Motor neuron (in vitro differentiated cells): Measurements from ENCODE around the gene GMPR2. TPM values are rescaled to one million over a fixed set of nuclear protein-coding genes. Genes with fewer than 3 reads are reported as not detected.
"Not testable (repeated sequence)": the region's sequence is repeated elsewhere in the genome, so short reads cannot be mapped to it uniquely, and the experiment has no call there.

ENCODE experiments used
- ATAC-seq, 8 experiments: fragments of 200-7000 bp; cut with Tn5 transposase; replicated peaks in 6 of 8; 2 replicates each; pipeline ENCODE4 v1.8.0; 2021; ENCODE audit warnings: mild to moderate bottlenecking in 8 of 8, moderate library complexity in 8 of 8
- H3K27ac ChIP-seq, 2 donors: fragments of 250-450 bp; sonication (Bioruptor Pico); 2 replicates each; pipeline ENCODE4 v1.9.0; 2021; ENCODE audit warnings: antibody characterized with exemption in 2 of 2, mild to moderate bottlenecking in 2 of 2, moderate library complexity in 1 of 2
- H3K4me1 ChIP-seq, 2 donors: fragments of 250-450 bp; sonication (Bioruptor Pico); replicated peaks in 1 of 2; 2 replicates each; pipeline ENCODE4 v1.6.1; 2021; ENCODE audit warnings: antibody characterized with exemption in 2 of 2, mild to moderate bottlenecking in 2 of 2, moderate library complexity in 1 of 2
- H3K4me3 ChIP-seq, 5 donors: fragments of 250-450 bp; sonication (Bioruptor Pico); 2 replicates each; pipeline ENCODE4 v1.9.0; 2021; ENCODE audit warnings: antibody characterized with exemption in 5 of 5, mild to moderate bottlenecking in 5 of 5, moderate library complexity in 4 of 5
- WGBS, 10 experiments: fragments of 450-650 bp; shearing (Covaris generic); methylation state at CpG; one replicate each; pipeline ENCODE4 v1.0.0; 2022; 5-methylcytosine and 5-hydroxymethylcytosine counted together
- in situ Hi-C, 9 experiments: fragments of 400-800 bp; cut with MboI; loops; one replicate each; pipeline ENCODE4 v1.15.0; 2021; ENCODE audit warnings: low sequenced_read_pairs in 9 of 9, low pct_unique_long_range_greater_than_20kb in 2 of 9; ENCODE audit not compliant: unreplicated experiment in 9 of 9
- total RNA-seq, 8 experiments: library from RNA; unstranded; fragments of 300-600 nt; gene quantifications; 2 replicates each; pipeline versions ENCODE4 v1.2.3 to v1.2.4, GENCODE V29; 2022

GMPR2 gene
- total RNA-seq, 8 experiments from 2014 or later: 46.7 to 87.8 (median 69.0) TPM

DNA sequence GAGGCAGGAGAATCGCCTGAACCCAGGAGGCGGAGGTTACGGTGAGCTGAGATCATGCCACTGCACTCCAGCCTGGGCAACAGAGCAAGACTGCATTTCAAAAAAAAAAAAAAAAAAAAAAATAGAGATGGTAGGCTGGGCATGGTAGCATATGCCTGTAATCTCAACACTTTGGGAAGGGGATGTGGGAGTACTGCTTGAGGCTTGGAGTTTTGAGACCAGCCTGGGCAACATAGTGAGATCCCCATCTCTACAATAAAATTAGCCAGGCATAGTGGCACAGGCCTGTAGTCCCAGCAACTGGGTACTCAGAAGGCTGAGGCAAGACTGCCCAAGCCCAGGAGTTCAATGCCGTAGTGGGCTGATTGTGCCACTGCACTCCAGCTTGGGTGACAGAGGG lies 9.7 kb upstream of the GMPR2 start:
- ATAC-seq, H3K4me1 ChIP-seq, H3K27ac ChIP-seq, in situ Hi-C loops, H3K4me3 ChIP-seq: not testable (repeated sequence)
- 90 to 100% (median 100%) methylated on average over 1 to 4 of the region's 4 CpGs; no CpG with 5 or more reads in 3 of the 10 experiments for WGBS, 10 experiments

DNA sequence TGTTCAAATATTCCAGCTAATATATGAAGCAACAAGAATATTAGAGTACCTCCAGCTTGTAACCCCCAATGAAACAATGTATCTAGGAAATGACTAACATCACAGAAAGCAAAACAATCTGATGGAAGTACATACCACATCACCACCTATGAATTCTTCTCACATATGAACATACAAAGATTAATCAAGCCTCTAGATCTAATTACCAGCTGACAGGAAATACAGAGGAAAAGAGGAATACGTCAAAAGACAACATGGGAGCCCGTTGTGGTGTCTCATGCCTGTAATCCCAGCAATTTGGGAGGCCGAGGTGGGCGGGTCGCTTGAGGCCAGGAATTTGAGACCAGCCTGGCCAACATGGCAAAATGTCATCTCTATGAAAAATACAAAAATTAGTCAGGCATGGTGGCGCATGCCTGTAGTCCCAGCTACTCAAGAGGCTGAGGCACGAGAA lies 8.1 kb upstream of the GMPR2 start:
- Histone ChIP-seq H3K4me3 (no peak overlapping the region), H3K27ac (no peak overlapping the region), H3K4me1 (no peaks in the 10 kb centered on the region)
- no peak for ATAC-seq
- 62 to 100% (median 94%) methylated on average over 1 to 7 of the region's 7 CpGs for WGBS, 10 experiments
- in situ Hi-C loops: no loop called here

DNA sequence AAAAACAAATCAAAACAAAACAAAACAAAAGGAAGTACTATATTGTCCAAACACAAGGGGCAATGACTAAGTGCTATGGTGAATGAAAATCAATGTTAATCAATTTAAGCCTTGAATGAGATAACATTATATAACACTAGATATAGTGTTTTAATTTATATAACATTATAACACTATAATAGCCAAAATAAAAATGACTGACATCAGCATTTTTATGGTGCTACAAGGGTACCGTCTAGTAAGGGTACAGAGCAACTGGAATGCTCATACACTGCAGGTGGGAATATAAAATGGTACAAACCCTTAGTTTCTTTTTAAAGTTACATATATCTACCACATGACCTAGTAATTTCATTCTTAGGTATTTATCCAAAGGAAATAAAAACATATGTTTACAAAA lies 6.3 kb upstream of the GMPR2 start:
- H3K4me1 ChIP-seq: peaks cover 3 to 5% of the 10 kb centered on the region in 2 donors
- ATAC-seq: no peak
- H3K4me3 ChIP-seq: no peak overlapping the region
- in situ Hi-C loops: no loop called here
- no peak overlapping the region for H3K27ac ChIP-seq
- 38 to 100% (median 83%) methylated on average over 1 of the region's 1 CpG; no CpG with 5 or more reads in 1 of the 10 experiments for WGBS, 10 experiments

DNA sequence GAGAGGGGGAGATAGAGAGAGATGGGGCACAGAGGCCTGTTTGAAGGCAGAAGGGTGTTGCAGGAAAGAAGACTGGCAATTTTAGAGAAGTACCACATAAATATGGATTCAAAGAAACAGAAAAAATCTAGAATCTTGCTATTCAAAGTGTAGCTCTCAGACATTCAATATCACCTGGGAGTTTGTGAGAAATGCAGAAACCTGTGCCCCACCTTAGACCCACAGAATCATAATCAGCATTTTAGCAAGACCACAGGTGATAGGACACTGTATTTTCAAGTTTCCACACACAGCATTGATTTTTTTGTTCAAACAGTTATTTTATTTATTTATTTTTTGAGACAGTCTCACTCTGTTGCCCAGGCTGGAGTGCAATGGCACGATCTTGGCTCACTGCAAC lies 3.8 kb upstream of the GMPR2 start:
- ATAC-seq: no peak
- peaks cover 11 to 13% of the 10 kb centered on the region in 2 donors for H3K4me1 ChIP-seq
- in situ Hi-C loops: no loop called here
- no peak overlapping the region for H3K27ac ChIP-seq
- no peak overlapping the region for H3K4me3 ChIP-seq
- 0% methylated on average over 1 of the region's 1 CpG; no CpG with 5 or more reads in 9 of the 10 experiments for WGBS, 10 experiments

DNA sequence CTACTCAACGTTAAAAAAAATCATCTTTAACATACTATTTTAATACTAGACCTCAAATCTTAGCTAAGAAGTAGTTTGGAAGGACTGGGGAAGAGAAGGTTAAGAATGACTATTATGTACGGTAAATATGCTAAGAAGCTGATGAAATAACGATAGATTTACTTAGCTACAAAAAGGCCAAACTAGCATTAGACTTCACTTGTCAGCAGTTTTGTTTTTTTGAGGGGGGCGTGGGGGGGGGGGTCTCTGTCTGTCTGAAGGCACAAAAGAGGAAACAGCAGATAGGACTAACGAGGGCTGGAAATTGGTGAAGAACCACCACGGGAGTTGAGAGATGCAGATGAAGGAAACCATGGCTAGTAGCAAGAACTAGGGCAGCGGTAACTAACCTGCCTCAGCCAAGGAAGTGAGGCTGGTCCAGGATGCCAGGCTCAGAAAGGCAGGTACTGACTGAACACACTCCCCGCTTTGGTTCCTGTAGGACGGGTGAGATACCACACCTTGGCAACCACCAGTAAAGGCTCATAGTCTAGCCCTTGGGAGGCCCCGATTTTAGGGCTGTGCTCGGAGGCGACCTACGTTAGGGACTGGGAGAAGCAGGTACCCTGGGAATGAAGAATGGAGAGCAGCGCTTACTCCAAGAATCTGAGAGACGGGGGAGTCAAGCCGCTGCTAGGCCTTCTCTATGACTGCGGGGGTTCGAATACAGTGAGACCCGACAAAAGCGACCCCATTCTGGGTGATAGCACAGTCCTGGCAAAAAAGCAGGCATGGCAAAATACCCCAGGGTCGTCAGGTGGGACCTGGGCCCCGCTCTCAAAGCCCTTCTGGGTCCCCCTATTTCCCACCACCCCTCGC lies 1.2 kb upstream of the GMPR2 start:
- ATAC-seq: peak in 3 of 8 experiments; percentile 4 to 7 (median 5)
- Histone ChIP-seq H3K27ac (peak overlapping the region; percentile 84 to 95), H3K4me3 (peak overlapping the region; percentile 66 to 97 (median 90)), H3K4me1 (peaks cover 11 to 15% of the 10 kb centered on the region in 2 donors)
- in situ Hi-C loops: no loop called here
- 3 to 85% (median 22%) methylated on average over 2 to 9 of the region's 23 CpGs; no CpG with 5 or more reads in 1 of the 10 experiments for WGBS, 10 experiments

DNA sequence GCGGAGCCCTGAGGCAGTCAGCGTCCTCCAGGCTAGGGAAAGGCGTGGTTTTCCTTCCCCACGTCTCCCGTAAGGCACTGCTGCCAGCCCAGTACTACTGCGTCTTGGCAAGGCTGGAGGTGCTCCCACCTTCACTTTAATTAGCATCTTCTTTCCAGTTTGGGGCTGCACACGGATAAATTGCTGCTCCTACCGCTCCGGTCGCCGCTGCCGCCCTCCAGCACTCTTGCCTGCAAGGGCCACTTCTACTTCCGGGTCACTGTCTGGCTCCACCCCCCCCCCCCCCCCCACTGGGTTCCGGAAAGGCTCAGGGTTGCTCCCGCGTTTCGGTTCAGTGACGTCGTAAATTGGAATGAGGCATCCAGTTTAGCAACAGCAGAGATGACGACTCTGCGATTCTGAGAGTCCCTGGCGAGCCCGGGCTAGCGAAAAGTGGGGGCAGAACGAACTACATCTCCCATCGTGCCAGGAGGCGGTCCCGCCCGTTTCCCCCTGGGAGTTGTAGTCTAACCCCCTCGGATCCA lies 546 bp upstream of the GMPR2 start, which contains the start of gene NEDD8:
Gene NEDD8 (minus strand): TSS at position 247 of the 524 bp plus-strand sequence. CDS start 100 bp downstream, at position 147.
- 0 to 2% (median 0%) methylated on average over 2 to 7 of the region's 30 CpGs; no CpG with 5 or more reads in 6 of the 10 experiments for WGBS, 10 experiments
- in situ Hi-C loops: no loop called here

DNA sequence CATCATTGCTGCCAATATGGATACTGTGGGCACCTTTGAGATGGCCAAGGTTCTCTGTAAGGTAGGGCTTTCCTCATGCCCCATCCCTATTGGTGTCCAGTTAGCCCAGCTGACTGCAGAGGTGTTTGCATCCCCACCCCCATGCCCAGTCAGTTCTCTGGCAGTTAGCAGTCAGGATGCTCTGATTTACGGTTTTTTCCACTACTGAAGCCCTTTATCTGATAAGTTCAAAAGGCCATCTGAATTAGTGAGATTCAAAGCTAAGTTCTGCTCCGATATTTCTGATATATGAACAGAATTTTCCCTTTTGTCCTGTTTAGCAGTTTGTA lies 773 bp downstream of the GMPR2 start:
- peak overlapping the region; percentile 66 to 97 (median 90) for H3K4me3 ChIP-seq
- in situ Hi-C loops: no loop called here
- no peak for ATAC-seq
- peaks cover 11 to 15% of the 10 kb centered on the region in 2 donors for H3K4me1 ChIP-seq
- 50 to 100% (median 85%) methylated on average over 1 to 2 of the region's 2 CpGs; no CpG with 5 or more reads in 2 of the 10 experiments for WGBS, 10 experiments
- H3K27ac ChIP-seq: no peak overlapping the region

More for the DNA sequence above, 546 bp upstream of the GMPR2 start, which contains the start of gene NEDD8:
- Histone ChIP-seq H3K4me1 (peaks cover 11 to 15% of the 10 kb centered on the region in 2 donors), H3K27ac (peak within 1 kb of the TSS; percentile 84 to 95), H3K4me3 (peak within 1 kb of the TSS; percentile 66 to 97 (median 90))
- peak; percentile 64 to 92 (median 90) for ATAC-seq

DNA sequence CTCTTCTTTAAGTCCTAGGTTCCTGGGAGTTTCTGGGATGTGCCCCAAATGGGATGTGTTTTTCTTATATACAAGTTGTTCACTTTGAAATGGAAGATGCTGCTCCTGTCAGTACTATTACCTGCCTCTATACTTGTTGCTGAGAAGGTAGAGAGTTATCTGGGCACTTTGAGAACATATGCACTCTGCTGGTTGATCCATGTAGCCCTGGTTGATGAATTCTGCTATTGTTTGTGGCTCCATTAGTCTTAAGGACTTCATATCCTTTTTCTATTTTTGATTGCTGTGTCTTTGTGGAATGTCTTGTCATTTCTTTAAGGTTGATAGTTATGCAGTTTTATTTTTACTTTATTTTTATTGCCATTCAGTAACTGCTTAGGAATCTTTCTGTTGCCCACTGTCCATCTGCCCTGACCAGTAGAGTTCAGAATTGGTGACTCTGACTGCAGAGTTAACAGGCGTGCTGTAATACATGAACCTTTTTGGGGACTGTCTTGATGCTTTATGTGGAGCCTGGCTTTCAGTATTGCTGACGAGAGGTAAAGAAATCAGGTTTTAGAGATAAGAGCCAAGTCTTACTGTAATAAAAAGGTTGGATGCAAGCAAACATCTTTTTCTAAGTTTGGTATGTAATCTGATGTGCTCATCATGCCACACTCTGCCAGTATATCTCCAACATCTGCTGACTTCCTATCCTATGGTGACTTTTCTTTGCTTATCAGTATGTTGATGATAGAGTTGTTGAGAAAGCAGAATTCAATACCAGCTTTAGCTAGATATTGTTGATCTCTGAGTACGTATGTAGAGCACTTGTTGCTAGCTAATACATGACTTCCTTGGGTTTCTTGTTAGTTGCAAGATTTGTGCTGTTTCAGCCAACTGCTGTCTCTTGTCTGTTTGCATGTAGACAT lies 1.6 kb downstream of the GMPR2 start:
- ATAC-seq: no peak
- WGBS, 10 experiments: 43 to 100% (median 97%) methylated on average over 1 to 3 of the region's 3 CpGs; no CpG with 5 or more reads in 1 of the 10 experiments
- in situ Hi-C loops: no loop called here
- no peak overlapping the region for H3K4me3 ChIP-seq
- H3K27ac ChIP-seq: no peak overlapping the region
- peaks cover 11 to 18% of the 10 kb centered on the region in 2 donors for H3K4me1 ChIP-seq

DNA sequence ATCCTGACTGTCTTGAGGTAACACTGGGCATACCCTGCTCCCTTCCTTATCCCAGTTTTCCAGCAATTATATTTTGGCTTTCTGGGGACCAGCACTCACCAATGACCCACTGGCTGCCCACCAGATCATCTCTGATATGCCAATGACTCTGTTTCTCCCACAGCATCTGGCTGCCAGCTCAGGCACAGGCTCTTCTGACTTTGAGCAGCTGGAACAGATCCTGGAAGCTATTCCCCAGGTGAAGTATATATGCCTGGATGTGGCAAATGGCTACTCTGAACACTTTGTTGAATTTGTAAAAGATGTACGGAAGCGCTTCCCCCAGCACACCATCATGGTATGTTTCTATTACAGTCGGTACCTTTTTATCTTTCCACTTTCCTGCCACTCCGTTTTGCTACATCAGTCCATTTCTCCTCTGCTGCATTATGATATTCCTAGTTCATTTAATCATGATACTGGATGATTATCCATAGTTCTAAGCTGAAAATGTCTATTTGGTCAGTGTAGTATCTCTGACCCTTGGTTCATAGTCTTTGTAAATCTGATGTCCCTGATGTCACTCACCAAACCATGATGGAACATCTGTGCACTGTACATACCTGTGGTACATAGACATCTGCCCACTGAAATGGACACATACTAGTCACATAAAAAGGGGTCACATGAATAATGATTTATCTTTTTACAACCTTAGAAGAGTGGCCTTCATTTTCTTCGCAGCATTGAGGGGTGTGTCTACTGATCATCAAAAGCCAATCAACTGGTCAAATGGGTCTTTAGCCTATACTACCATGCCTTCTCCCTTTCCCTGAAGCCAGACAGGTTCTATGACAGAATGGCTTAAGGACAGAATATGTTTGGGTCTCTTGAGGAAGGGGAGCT lies 3.3 kb downstream of the GMPR2 start:
- Histone ChIP-seq H3K27ac (no peak overlapping the region), H3K4me3 (no peak overlapping the region), H3K4me1 (peaks cover 11 to 30% of the 10 kb centered on the region in 2 donors)
- 83 to 100% (median 98%) methylated on average over 1 to 5 of the region's 5 CpGs; no CpG with 5 or more reads in 3 of the 10 experiments for WGBS, 10 experiments
- in situ Hi-C loops: no loop called here
- ATAC-seq: no peak

DNA sequence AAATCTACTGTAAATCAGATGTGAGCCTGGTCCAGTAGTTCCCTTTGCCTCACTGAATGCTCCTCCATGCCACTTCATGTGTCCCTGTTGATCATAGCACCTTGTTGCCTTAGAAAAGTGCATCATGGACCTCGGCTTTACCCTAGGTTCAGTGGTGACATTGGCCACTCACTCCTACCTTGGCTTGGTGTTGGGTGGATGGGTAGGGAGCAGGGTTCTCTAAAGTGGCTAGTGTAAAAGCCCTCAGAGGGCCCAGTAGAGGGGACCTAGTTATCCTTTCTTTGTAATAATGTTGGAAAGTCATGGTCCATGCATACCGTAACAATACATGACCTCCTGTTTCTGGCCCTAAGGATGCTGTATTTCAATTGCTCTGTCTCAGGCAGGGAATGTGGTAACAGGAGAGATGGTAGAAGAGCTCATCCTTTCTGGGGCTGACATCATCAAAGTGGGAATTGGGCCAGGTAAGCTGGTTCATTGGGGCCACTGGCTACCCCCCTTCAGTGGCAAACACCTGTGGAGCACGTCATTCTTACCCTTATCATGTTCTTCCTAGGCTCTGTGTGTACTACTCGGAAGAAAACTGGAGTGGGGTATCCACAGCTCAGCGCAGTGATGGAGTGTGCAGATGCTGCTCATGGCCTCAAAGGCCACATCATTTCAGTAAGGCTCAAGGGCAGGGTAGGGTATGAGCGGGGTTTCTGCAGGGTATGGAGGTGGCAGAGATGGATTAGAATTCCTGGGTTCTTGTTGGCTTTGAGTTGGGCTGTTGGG lies 4.1 kb downstream of the GMPR2 start:
- no peak overlapping the region for H3K4me3 ChIP-seq
- 90 to 100% (median 100%) methylated on average over 1 to 5 of the region's 6 CpGs; no CpG with 5 or more reads in 1 of the 10 experiments for WGBS, 10 experiments
- in situ Hi-C loops: no loop called here
- no peak for ATAC-seq
- no peak overlapping the region for H3K27ac ChIP-seq
- H3K4me1 ChIP-seq: peaks cover 17 to 33% of the 10 kb centered on the region in 2 donors

DNA sequence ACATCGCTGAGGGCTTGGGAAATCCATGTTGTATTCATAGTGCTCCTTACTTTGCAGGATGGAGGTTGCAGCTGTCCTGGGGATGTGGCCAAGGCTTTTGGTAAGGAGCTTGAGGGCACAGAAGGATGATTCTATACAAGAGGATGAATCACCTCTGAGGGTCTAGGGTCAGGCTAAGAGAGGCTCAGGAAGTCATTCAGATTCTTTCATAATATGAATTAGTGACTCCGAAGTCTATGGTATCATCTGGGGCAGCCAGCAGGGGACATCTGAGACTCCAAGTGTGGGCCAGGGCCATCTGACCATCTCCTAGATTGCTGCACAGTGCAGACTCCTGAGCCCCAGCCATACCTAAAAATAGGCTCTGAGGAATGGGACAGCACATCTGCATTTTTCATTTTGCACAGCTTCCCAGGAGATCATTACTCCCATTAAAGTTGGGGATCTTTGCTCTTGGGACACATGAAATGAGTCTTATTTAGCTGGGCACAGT lies 4.8 kb downstream of the GMPR2 start:
- ATAC-seq: no peak
- in situ Hi-C loops: no loop called here
- no peak overlapping the region for H3K4me3 ChIP-seq

More for the DNA sequence above, 4.8 kb downstream of the GMPR2 start:
- 67 to 100% (median 100%) methylated on average over 1 of the region's 2 CpGs; no CpG with 5 or more reads in 6 of the 10 experiments for WGBS, 10 experiments
- H3K4me1 ChIP-seq: peaks cover 17 to 33% of the 10 kb centered on the region in 2 donors
- H3K27ac ChIP-seq: no peak overlapping the region
